PFSK-1 (cell line): Measurements from ENCODE around the gene RELT.

Source experiments
- FOXP2 ChIP-seq: optimal IDR thresholded peaks from 2 replicates; pipeline ENCODE3; 2011; ENCODE audit warnings: borderline replicate concordance, control low read depth, inconsistent platforms; ENCODE audit not compliant: insufficient read depth; ENCODE audit errors: extremely low read length, extremely low read depth
- POLR2AphosphoS5 ChIP-seq: IDR thresholded peaks from 2 replicates; pipeline ENCODE4 v1.6.1; 2012; ENCODE audit warnings: low read depth, mild to moderate bottlenecking, control low read depth, low read length, moderate library complexity
- REST ChIP-seq, 2 experiments: IDR thresholded peaks; 2 replicates each; pipeline versions ENCODE4 v1.6.1 to v1.8.0; 2011 to 2012; ENCODE audit warnings: low read depth in 2 of 2, low read length in 2 of 2, control low read depth in 1 of 2, inconsistent platforms in 1 of 2, mild to moderate bottlenecking in 1 of 2, moderate library complexity in 1 of 2; ENCODE audit not compliant: insufficient read depth in 1 of 2
- SIN3A ChIP-seq: IDR thresholded peaks from 2 replicates; pipeline ENCODE4 v1.6.1; 2012; ENCODE audit warnings: mild to moderate bottlenecking, low read length, moderate library complexity, borderline replicate concordance; ENCODE audit not compliant: insufficient read depth
- TAF1 ChIP-seq: IDR thresholded peaks from 2 replicates; pipeline ENCODE4 v1.6.1; 2012; ENCODE audit warnings: low read length, control low read depth, borderline replicate concordance; ENCODE audit not compliant: insufficient read depth

The RELT gene

GRCh38 chr11:73360743-73361369 lies 15.3 kb upstream of the RELT start:
- no peak for TF ChIP-seq SIN3A

GRCh38 chr11:73361953-73362776 lies 14.0 kb upstream of the RELT start:
- TF ChIP-seq POLR2AphosphoS5, result no peak
- TF ChIP-seq FOXP2, result no peak
- TF ChIP-seq SIN3A, result no peak
- TF ChIP-seq REST (IDR thresholded peaks at IDR 0.05; ENCODE audit: insufficient read depth in 1 of 2, low read depth in 2 of 2, low read length in 2 of 2), result no peak
- no peak for TF ChIP-seq TAF1

GRCh38 chr11:73363147-73363546 lies 13.1 kb upstream of the RELT start:
- TF ChIP-seq REST (IDR thresholded peaks at IDR 0.05; ENCODE audit: insufficient read depth in 1 of 2, low read depth in 2 of 2, low read length in 2 of 2), result no peak
- TF ChIP-seq TAF1, result no peak
- no peak for TF ChIP-seq FOXP2
- TF ChIP-seq POLR2AphosphoS5, result no peak
- TF ChIP-seq SIN3A, result no peak

DNA sequence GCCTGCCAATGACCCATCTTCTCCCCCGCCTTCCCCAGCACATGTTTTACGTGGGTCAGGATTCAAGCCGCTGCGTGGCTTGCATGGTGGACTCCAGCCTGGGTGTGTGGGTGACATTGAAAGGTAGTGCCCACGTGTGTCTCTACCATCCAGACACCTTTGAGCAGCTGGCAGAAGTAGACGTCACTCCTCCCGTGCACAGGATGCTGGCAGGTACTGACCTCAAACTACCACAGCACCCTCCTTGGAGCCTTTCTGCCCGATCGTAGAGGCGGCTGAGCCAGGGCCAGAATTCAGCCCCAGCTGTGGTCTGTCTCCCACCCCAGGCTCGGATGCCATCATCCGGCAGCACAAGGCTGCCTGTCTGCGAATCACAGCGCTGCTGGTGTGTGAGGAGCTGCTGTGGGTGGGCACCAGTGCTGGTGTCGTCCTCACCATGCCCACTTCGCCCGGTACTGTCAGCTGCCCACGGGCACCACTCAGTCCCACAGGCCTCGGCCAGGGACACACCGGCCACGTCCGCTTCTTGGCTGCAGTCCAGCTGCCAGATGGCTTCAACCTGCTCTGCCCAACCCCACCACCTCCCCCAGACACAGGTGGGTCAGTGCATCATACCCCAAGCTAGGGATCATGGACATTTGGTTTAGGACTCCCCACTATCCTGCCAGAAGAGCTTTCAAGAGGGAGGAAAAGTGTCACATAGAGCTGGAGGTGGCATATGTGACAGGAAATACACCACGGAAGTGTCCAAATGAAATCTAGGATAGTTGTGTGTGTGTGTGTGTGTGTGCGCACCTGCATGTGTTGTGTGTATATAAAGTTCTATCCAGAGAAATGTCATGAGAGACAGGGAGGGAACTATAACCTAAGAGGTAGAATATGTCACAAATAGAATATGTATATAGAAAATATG lies 10.6 kb upstream of the RELT start:
- no peak for TF ChIP-seq SIN3A
- no peak for TF ChIP-seq FOXP2
- TF ChIP-seq REST (IDR thresholded peaks at IDR 0.05; ENCODE audit: insufficient read depth in 1 of 2, low read depth in 2 of 2, low read length in 2 of 2), result no peak
- TF ChIP-seq TAF1, result no peak
- no peak for TF ChIP-seq POLR2AphosphoS5

GRCh38 chr11:73366265-73366610 lies 10.0 kb upstream of the RELT start:
- no peak for TF ChIP-seq SIN3A
- TF ChIP-seq TAF1, result no peak
- TF ChIP-seq POLR2AphosphoS5, result no peak
- TF ChIP-seq FOXP2, result no peak
- no peak for TF ChIP-seq REST (IDR thresholded peaks at IDR 0.05; ENCODE audit: insufficient read depth in 1 of 2, low read depth in 2 of 2, low read length in 2 of 2)
